ENCODE results near the gene DEAF1. TPM values are rescaled to one million over a fixed set of nuclear protein-coding genes. Genes with fewer than 3 reads are reported as not detected.

The DEAF1 gene
- total and polyA plus RNA-seq, 9 of the 15 experiments (the other 6 are each of a cell fraction or from before 2014, with no cell fraction given), result 2.0 to 69.1 (median 26.8) TPM

GRCh38 chr11:694563-695287 lies at the start of gene DEAF1 (continued):
- no peak for TF ChIP-seq ARID3B (CRISPR knock-in tag; IDR thresholded peaks at IDR 0.05; ENCODE audit: borderline replicate concordance)
- TF ChIP-seq GTF2B (IDR thresholded peaks at IDR 0.05; ENCODE audit: extremely low read depth, insufficient read length), result no peak
- peak; percentile 65; the same call in 1 of the 2 replicates for TF ChIP-seq MYC (IDR thresholded peaks at IDR 0.05; ENCODE audit: low read depth, low read length)
- no peak for TF ChIP-seq MYC (CRISPR knock-in tag; IDR thresholded peaks at IDR 0.05; ENCODE audit: borderline replicate concordance, low read depth)
- no peak for TF ChIP-seq ZNF655 (CRISPR knock-in tag; IDR thresholded peaks at IDR 0.05)
- 0 out of 2 replicates have a peak, but pooled peaks have one; percentile 53 for TF ChIP-seq NR3C1 (CRISPR knock-in tag; IDR thresholded peaks at IDR 0.05)
- TF ChIP-seq SMAD4 (CRISPR knock-in tag; conservative IDR thresholded peaks at IDR 0.05), result peak; percentile 86
- no peak for TF ChIP-seq BDP1 (IDR thresholded peaks at IDR 0.05; ENCODE audit: insufficient read depth, insufficient read length)
- TF ChIP-seq RREB1 (CRISPR knock-in tag; IDR thresholded peaks at IDR 0.05), result peak; percentile 68; the same call in 1 of the 2 replicates
- TF ChIP-seq HDAC1 (IDR thresholded peaks at IDR 0.05), result no peak
- no peak for TF ChIP-seq THAP7 (CRISPR knock-in tag; IDR thresholded peaks at IDR 0.05)
- no peak for TF ChIP-seq ZC3H8 (IDR thresholded peaks at IDR 0.05)
- no peak for TF ChIP-seq HMGXB4 (CRISPR knock-in tag; IDR thresholded peaks at IDR 0.05)
- no peak for TF ChIP-seq ZNF146 (CRISPR knock-in tag; IDR thresholded peaks at IDR 0.05; ENCODE audit: unreplicated experiment)
